ENCODE results near the gene PPP2R3C. TPM values are rescaled to one million over a fixed set of nuclear protein-coding genes. Genes with fewer than 3 reads are reported as not detected.
"Not testable (repeated sequence)": the region's sequence is repeated elsewhere in the genome, so short reads cannot be mapped to it uniquely, and the experiment has no call there.

Gene PPP2R3C
- total RNA-seq, 2 donors from 2014 or later: 14.7 to 27.8 TPM

DNA sequence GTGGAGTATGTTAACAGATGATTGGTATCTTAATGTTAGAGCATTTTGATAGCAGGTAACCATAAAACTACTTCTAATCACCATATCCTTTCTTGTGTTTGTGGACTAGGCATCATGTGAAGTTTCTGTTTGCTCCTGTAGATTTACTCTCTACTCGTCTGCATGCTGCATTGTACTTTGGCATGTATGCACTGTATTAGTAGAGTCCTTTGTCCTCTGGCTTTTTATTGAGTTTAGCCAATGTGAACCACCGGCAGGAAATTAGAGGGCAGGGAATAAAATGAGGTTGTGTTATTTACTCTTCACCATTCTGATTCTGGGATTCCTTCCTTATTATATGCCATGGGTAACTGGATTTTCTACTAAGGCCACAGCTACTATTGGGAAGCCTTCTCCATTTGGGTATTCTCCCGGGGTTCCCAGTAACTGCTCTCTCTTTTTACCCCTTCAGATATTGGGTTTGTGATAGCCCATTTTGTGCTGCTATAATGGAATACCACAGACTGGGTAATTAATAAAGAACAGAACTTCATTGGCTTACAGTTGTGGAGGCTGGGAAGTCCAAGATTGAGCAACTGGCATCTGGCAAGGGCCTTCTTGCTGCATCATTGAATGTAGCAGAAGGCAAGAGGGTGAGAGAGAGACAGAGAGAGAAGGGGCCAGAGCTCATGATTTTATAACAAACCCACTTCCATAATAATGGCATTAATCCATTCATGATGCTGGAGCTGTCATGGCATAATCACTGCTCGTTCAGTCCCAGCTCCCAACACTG, 53.4 kb downstream of the PPP2R3C start:
- Histone ChIP-seq H3K27ac (no peak overlapping the region), H3K27me3 (no peaks in the 10 kb centered on the region), H3K4me1 (no peaks in the 10 kb centered on the region), H3K36me3 (peaks cover 20% of the 10 kb centered on the region), H3K9me3 (no peaks in the 10 kb centered on the region), H3K4me3 (no peak overlapping the region)
- TF ChIP-seq, protein P1, sequence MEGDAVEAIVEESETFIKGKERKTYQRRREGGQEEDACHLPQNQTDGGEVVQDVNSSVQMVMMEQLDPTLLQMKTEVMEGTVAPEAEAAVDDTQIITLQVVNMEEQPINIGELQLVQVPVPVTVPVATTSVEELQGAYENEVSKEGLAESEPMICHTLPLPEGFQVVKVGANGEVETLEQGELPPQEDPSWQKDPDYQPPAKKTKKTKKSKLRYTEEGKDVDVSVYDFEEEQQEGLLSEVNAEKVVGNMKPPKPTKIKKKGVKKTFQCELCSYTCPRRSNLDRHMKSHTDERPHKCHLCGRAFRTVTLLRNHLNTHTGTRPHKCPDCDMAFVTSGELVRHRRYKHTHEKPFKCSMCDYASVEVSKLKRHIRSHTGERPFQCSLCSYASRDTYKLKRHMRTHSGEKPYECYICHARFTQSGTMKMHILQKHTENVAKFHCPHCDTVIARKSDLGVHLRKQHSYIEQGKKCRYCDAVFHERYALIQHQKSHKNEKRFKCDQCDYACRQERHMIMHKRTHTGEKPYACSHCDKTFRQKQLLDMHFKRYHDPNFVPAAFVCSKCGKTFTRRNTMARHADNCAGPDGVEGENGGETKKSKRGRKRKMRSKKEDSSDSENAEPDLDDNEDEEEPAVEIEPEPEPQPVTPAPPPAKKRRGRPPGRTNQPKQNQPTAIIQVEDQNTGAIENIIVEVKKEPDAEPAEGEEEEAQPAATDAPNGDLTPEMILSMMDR (IDR thresholded peaks at IDR 0.05): no peak
- DNase-seq (ENCODE audit: low spot score): no peak

DNA sequence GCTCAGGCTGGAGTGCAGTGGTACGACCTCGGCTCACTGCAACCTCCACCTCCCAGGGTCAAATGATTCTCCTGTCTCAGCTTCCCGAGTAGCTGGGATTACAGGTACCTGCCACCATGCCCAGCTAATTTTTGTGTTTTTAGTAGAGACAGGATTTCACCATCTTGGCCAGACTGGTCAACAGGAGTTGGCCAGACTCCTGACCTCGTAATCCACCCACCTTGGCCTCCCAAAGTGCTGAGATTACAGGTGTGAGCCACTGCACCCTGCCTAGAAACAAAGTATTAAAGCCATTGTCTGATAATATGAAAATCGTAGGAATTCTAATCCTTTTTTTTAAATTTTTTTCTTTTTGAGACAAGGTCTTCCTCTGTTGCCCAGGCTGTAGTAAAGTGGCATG, 56.1 kb downstream of the PPP2R3C start:
- DNase-seq (ENCODE audit: low spot score); H3K9me3 ChIP-seq; H3K27me3 ChIP-seq; H3K4me3 ChIP-seq; H3K27ac ChIP-seq; H3K36me3 ChIP-seq: not testable (repeated sequence)
- peaks cover 0 to 12% of the 10 kb centered on the region in 2 donors for H3K4me1 ChIP-seq

GRCh38 chr14:35061113-35061791, 60.5 kb downstream of the PPP2R3C start:
- Histone ChIP-seq H3K36me3 (peaks cover 28% of the 10 kb centered on the region), H3K4me1 (peaks cover 0 to 18% of the 10 kb centered on the region in 2 donors), H3K27ac (peak overlapping the region; percentile 46 to 54)
- DNase-seq (ENCODE audit: low spot score); H3K27me3 ChIP-seq; H3K4me3 ChIP-seq; H3K9me3 ChIP-seq: not testable (repeated sequence)

DNA sequence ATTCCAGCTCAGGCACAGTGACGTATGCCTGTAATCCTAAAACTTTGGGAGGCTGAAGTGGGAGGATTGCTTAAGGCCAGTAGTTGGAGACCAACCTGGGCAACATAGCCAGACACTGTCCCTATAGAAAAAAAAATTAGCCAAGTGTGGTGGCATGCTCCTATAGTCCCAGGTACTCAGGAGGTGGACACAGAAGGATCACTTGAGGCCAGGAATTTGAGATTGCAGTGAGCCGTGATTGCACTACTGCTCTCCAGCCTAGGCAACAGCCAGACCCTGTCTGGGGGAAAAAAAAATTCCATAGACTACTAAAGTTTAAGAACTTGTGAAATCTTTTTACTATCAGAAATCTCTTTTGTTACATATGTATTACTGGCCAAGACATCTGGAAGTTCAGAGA, 69.2 kb downstream of the PPP2R3C start:
- Histone ChIP-seq H3K4me3 (no peak overlapping the region), H3K9me3 (no peaks in the 10 kb centered on the region), H3K27me3 (no peaks in the 10 kb centered on the region), H3K4me1 (peaks cover 0 to 38% of the 10 kb centered on the region in 2 donors), H3K27ac (no peak overlapping the region), H3K36me3 (peaks cover 30% of the 10 kb centered on the region)
- no peak for DNase-seq (ENCODE audit: low spot score)
- TF ChIP-seq, protein P1 (IDR thresholded peaks at IDR 0.05): no peak

DNA sequence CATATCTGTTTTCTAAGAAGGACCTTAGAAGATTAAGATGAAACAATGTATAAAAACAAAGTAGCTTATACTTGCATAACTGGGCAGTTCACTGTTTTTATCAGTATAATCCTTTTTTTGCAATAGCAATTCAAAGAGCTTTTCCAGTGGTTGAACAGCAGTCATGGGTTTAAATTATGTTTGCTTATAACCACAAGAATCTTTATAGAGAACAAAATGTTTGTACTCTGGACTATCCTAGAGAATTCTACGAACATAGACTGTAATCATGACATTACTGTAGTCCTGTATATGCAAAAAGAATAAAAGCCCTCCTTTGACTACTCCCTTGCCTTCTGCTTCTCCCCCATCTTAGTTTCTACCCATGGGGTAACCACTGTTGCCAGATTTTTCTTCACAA, 70.0 kb downstream of the PPP2R3C start:
- Histone ChIP-seq H3K27ac (no peak overlapping the region), H3K4me1 (peaks cover 0 to 44% of the 10 kb centered on the region in 2 donors), H3K27me3 (no peaks in the 10 kb centered on the region), H3K4me3 (no peak overlapping the region), H3K9me3 (no peaks in the 10 kb centered on the region), H3K36me3 (peaks cover 21% of the 10 kb centered on the region)
- no peak for DNase-seq (ENCODE audit: low spot score)
- TF ChIP-seq, protein P1 (IDR thresholded peaks at IDR 0.05): no peak

DNA sequence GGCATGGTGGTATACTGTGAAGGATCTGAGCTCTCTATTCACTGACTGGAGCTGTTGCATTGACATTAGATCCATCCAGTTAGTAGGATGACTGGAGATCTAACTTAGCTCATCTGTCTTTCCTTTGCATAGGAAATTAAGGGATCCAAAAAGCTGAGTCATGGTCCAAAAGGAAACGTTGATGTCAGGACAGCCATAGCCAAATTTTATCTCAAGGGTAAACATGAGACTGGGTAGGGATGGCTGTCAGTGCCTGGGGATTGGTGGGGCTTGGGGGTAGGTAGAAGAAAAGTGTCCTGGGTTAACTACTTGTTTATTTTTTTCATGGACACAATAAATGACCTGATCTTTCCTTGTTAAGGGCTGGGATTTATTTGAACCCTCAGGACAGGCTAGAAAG, 71.1 kb downstream of the PPP2R3C start:
- TF ChIP-seq, protein P1 (IDR thresholded peaks at IDR 0.05): no peak
- H3K27me3 ChIP-seq: no peaks in the 10 kb centered on the region
- peaks cover 0 to 40% of the 10 kb centered on the region in 2 donors for H3K4me1 ChIP-seq

More for the DNA sequence above, 71.1 kb downstream of the PPP2R3C start:
- Histone ChIP-seq H3K36me3 (peaks cover 15% of the 10 kb centered on the region), H3K9me3 (no peaks in the 10 kb centered on the region), H3K27ac (peak overlapping the region; percentile 74 to 80), H3K4me3 (no peak overlapping the region)
- no peak for DNase-seq (ENCODE audit: low spot score)
